Stimulated activated CD4-positive, alpha-beta T cell treated with anti-CD3 and anti-CD28 coated beads, Interleukin-1b, Interleukin-23, amount 100 ng/mL, for 1 hour (primary cell): ENCODE data around the gene MAPKAP1.

Experiments used
- DNase-seq, 2 donors: peaks; one replicate each; pipeline ENCODE4 v3.0.0-alpha.2; 2020; ENCODE audit warnings: low read depth in 2 of 2

Gene MAPKAP1

GRCh38 chr9:125455132-125455531 lies 251.9 kb downstream of the MAPKAP1 start:
- no peak for DNase-seq

- no peak for DNase-seq
Observed at GRCh38 chr9:125447202-125447802, 259.7 kb downstream of the MAPKAP1 start.

DNA sequence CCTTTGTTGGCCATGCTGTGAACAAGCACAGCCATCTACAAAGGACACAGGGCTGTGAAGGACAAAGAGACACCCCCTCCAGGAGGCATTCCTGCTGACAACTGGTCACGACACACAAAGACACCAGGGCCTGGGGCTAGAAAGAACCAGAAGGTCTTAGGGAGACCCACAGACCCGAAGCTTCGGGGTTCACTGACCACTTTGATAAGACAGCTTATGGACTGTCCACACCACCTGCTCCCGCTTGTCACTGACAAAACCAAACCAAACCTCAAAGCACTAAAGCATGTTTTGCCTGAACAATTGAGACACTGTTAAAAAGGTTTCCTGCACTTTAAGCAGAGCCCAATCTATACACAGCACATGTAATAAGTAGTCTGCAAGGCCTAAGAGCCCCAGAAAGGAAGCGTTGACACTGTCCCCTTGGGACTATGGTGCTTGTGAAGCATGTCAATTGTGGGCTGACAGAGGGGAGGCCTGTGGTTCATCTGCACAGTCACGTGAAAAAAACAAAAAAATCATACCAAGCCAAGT lies 260.4 kb downstream of the MAPKAP1 start:
- no peak for DNase-seq

- no peak for DNase-seq
Observed at GRCh38 chr9:125444956-125445506, 262.0 kb downstream of the MAPKAP1 start.

DNA sequence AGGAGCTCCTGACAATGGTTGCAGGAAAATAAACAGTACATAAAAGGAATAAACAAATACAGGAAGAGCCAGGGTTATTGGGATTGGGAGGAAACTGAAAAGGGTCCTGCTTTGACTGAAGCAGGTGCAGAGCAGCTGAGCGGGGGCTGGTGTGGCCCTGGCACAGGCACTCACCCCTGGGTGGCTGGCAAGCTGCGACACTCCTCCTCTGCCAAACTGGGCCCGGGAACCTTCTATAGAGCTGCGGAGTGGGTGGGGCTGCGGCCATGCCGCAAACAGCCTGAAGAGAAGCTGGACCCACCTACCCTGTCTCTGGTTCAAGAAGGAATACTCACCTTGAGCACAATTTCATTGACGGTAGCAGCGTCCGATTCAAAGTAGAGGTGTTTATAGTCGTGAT lies 262.8 kb downstream of the MAPKAP1 start:
- no peak for DNase-seq

DNA sequence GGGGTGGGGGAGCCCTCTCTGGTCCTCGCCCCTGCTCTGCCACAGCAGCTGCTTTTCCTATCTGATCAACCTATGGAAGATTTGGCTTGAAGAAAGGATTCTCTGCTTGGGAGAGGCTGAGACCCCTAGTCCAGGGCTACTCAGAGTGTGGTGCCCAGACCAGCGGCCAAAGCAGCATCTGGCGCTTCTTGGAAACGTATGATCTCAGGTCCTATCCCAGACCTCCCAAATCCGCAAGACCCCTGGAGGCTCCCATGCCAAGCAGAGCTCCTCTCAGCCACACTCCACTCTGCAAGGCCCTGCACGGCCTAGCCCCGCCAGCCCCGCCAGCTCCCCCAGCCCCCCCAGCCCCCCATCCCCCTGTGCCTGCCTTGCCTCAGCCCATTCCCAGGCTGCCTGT lies 263.6 kb downstream of the MAPKAP1 start:
- DNase-seq: no peak

DNA sequence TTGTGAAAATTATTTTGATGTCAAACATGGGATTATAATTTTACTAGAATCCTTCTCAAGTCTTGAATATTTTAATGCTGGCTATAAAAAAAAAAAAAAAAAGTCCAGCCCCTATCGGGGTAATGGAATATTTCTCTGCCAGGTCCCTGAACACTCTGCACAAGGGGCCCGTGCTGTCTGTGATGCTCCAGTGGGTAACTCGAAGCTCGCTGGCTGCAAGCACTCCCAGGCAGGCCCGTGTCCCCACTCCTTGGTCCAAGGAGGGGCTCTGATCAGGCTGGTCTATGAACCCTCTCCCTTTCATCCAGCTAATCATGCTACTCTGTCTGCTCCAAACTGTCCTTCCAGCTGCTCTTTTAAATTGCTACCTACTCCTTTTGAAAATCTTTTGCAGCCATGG lies 264.6 kb downstream of the MAPKAP1 start:
- no peak for DNase-seq

DNA sequence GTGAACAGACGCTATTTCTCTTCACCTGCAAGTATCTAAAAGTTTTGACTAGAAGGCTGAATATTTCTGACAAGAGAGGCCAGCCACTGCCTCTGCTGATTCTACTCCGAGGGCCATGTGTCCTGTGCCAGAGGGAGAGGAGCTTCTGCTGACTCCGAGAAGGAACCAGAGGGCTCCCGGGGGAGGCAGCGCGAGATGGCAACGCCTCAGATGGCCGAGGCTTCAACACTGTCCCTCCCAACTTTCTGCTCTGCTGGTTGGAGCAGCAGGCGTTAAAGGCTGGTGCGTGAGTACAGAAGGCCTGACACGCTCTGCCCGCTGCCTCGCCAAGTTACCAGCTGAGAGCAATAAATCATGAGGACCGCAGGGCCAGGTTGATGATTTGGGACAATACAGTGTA lies 266.6 kb downstream of the MAPKAP1 start:
- DNase-seq: no peak

DNA sequence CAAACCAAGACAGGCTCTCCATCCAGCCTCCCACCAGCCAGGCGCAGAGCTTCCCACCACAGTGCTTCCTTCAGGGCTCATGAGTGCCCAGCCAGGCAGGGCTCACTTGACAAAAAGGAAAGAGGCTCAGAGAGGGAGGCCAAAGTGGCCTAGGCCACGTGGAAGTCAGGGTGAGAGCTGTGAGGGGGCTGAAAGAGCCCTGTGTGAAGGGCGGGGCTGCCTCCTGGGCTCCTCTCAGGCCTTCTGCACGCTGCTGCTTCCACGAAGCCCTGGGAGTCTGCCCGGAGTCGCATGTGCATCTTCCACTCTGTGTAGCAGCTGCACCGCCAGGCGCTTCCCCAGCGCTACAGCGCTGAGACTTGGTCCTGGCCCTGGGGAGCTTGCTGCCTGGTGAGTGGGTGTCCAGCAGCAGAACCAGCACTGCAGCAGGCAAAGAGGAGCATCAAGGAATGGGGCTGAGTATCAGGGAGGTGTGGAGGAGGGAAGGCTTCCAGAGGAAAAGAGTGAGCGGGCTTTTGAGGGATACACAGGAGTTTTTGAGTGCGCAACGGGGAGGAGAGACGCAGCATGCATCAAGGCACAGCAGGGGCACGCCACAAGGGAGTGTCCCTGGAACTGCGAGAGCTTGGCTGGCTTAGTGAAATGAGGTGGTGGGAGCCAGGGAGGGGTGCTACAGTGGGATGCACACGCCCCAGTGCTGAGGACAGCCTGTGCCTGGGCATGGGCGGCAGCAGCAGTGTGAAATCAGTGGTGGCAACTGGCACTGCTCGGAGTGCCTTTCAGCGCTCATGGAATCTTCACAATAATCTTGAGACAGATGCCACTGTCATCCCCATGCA lies 267.4 kb downstream of the MAPKAP1 start:
- no peak for DNase-seq

- DNase-seq: no peak
Observed at GRCh38 chr9:125438506-125439433, 268.2 kb downstream of the MAPKAP1 start.

DNA sequence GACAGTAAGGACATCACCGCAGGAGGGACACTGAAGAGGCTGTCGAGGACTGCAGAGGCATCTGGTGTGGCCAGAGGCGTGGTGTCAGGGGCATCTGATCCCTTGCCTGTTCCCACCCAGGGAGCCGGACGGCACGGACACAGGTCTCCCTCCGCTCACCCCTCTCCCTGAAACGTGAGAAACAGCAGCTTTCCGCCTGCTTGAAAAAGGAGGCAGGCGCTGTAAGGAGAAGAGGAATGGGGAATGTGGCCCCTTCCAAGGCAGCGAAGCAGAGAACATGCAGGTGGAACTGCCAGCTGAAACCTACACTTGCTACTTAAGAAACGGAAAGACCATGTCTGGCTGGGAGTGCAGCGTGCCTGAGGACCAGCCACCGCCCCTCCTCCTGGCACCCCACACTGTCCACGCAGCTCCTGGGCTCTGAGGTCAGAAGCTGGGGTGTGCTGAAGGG lies 269.2 kb downstream of the MAPKAP1 start:
- no peak for DNase-seq

DNA sequence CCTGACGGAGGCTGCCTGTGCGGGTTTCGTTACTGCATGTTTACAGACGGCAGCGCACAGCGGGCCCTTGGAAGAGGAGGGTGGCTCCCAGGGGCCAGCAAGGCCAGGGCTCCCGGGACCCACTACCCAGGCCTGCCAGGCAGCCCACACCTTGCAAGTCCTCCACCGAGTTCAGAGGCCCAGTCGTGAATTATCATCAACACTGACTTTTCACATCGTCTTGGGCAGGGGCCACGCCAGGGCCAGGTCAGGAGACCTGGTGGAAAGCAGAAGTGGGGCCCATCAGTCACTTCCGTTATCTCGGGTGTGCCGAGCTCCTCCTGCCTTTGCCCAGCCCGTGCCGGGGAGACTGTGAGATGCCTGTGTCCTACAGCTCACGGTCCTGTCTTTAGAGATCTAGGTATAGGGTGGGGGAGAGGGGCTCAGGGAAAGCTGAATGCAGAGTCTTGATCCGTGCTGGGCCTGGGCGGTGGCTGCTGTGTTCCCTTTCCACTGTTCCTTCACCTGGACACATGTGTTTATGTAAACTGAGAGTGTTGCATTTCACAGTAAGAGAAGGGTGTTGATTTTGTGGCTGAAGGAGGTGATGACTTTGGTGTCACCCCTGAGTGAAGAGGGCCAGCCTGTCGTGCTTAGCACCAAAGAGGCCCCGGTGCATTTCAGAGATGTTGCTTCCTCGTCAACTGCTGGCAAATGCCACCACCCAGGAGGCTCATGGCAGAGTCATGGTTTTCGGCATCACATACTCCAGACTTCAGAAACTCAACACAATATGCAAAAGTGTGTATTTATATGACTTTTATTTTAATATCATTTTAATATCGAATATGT lies 270.2 kb downstream of the MAPKAP1 start:
- DNase-seq: no peak

DNA sequence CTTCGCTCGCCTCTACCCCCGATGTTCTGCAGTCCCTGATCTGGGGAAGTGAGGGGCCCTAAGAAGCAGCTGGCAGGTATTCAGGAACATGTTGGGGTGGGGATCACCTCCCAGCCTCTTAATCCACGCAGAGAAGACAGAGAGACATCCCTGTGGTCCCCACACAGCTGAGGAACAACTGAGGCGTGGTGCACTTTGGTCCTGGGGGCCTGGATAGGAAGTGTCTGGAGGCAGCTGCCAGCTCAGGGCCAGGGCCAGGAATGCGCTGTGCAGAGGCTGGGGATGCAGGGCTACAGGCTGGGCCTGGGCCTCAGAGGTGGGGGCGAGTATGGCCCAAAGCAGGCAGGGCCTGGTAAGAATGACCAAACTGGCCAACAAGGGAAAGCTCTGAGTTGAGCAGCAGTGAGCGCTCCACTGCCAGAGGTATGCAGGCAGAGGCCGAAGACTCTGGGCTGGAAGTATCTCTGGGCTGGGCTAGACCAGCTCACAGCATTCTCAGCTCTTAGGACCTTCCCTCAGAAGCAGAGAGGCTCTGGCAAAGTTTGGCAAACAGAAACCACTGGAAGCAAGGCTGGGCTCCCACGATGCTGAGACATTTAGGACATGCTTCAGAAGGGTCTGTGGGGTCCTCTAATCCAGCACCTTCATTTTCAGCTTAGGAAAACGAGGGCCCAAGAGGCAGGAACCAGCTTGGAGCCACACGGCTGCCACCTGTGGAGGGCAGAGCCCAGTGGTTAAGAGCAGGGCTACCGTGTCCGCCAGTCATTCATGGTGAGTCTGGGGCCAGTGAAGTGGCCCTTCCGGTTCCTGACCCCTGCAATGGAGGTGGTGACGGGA lies 271.0 kb downstream of the MAPKAP1 start:
- no peak for DNase-seq

DNA sequence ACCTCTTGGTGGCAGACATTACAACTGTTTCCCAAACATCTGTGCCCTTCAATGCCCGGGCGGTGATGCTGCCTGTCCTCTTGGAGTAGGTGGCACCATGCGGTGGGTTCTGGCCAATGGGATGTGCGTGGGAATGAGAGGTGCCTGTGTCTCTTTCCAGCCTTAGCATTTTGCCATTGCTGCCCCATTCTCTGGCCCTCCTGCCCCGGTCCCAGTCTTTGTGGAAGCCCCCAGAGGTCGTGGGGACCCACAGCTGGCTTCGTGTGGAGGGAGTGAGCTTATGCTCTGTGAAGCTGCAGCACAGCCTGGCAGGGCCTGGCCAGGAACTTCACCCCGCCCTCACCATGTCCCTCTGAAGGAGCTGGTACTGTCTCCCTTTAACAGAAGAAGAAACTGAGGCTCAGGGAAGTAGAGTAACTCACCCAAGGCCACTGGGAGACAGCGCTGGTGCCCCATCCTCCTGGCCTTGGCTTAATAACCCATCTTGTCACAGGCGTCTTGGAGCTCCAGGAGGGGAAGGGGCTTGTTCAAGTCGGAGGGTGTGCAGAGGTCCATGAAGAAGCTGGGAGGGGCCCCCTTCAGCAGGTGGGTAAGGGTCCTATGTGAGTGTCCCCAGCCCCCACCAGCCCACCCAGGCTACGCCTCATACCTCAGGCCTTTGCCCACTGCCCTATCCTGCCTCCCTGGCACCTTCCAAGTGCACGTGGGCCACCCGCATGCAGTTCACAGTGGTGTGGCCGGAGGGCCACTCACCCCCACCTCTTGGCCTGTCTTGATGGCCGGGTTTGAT lies 271.8 kb downstream of the MAPKAP1 start:
- DNase-seq: no peak

- DNase-seq: no peak
Observed at GRCh38 chr9:125433461-125434011, 273.5 kb downstream of the MAPKAP1 start.

GRCh38 chr9:125432715-125433385 lies 274.2 kb downstream of the MAPKAP1 start:
- DNase-seq: no peak

GRCh38 chr9:125431741-125432271 lies 275.2 kb downstream of the MAPKAP1 start:
- DNase-seq: no peak

- no peak for DNase-seq
Observed at GRCh38 chr9:125431012-125431305, 276.0 kb downstream of the MAPKAP1 start.
